CD4-positive, alpha-beta T cell treated with Interleukin-2 at 100 ng/mL for 4 hours (primary cell): ENCODE measurements around the gene RAPH1.

Experiments used
- DNase-seq: peaks from one replicate; pipeline ENCODE4 v3.0.0-alpha.2; 2020; ENCODE audit warnings: low spot score

RAPH1 gene

DNA sequence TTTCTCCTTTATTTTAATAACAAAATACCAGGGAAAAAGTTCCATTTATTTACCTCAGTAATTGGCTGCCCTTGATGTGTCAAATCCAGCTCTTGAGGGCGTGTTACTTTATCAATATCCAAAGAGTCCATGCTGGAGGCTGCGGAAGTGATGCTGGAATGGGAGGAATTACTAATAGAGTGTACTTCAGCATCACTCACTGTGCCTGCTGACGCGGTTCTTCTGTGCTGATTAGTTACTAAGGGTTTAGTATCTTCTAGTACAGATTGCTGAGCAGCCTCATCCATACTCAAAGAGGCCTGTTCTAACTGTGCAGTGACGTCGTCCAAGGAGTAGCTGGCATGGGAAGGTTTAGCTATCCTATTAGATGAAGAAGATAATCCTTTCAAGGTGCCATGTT is 45.6 kb downstream of the RAPH1 start:
- DNase-seq: no peak

DNA sequence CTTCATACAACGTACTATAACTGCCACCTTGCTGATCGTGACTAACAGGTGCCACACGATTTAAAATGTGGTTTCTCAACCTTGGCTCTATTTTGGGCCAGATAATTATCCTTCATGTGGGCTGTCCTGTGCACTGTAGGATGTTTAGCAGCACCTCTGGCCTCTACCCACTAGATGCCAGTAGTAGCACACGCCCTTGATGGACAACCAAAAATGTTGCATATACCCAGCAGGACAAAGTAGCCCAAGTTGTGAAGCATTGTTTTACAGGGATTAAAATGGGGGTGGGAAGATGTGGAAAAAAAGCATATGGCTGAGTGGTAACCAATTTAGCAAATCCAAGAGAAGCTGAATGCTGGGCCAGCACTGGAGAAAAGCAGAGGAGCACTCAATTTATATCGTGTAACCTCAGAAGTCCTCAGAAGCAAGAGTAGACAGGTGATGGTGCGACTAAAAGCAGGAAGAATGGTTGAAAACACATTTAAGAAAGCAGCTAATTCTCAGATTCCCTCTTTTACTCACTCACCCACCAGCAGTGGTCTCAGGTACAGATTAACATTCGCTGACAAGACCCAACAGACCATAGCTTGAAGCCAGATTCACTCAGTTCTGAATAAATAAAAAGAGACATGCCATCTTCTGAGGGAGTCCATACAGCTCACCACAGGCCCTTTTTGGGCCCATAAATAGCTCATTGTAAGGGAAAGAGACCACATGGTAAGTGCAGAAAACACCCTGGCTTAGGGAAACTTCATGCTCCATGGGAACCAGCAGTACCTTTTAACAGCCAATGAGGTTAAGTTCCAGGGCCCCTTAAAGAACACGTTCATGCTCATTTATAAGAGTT is 50.6 kb downstream of the RAPH1 start:
- peak; percentile 65 for DNase-seq

- no peak for DNase-seq
These were observed 54.5 kb downstream of the RAPH1 start for GRCh38 chr2:203480623-203481022.

DNA sequence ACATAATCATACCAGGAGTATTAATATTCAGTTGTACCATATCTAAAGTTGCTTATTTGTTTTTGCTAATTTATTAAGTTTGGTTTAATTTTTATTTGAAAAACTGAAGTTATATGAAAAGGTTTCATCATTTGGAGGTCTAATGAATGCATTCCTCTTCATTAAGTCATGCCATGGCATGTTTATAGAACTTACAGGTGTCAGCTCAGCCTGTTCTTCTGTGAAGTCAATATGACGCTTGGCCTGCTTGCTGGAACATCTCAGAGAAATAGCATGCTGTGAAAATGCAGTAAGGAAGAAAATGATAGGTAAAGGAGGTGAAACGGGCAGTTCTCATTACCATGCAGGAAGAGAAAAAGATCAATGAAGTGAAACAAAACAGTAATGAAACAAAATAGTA is 58.2 kb downstream of the RAPH1 start:
- DNase-seq: no peak

GRCh38 chr2:203471323-203471722 is 63.8 kb downstream of the RAPH1 start:
- DNase-seq: no peak

GRCh38 chr2:203470371-203470770 is 64.7 kb downstream of the RAPH1 start:
- DNase-seq: no peak

DNA sequence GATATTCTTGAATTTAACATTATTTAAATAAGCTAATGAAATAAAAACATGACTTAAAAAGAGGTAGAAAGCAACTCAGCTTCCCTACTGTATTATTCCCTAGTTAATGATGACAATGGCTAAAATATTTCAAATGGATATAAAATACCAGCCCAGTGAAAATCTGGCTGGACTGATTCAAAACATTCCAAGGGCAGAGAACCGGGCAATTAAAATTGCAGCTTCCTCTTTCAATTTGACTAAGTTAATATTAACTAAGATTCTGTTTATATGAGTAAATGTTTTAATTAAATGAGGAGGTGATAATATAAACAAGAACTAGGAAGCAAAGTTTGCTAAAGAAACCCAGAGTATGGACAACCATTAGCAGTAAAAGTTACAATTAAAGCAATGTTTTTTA is 65.6 kb downstream of the RAPH1 start:
- no peak for DNase-seq

DNA sequence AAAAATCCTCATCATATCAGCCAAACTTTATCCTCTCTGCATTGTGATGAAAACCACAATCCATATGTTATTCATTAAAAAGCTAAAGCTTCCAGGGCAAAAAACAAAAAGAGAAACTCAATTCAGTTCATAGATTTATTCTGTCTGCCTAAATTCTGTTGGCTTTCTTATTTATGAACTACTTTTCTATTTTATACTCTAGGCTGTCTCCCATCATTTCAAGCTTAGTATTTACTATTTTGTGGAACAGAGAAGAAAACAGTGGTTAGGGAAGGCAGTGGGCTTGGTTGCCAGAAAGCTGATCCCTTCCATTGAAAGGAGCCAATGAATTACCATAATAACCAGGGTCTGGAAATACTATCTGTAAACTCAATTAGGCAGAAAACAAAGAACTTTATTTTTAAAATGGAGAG is 71.8 kb downstream of the RAPH1 start:
- no peak for DNase-seq

- no peak for DNase-seq
These were observed 72.8 kb downstream of the RAPH1 start for GRCh38 chr2:203462308-203462707.

DNA sequence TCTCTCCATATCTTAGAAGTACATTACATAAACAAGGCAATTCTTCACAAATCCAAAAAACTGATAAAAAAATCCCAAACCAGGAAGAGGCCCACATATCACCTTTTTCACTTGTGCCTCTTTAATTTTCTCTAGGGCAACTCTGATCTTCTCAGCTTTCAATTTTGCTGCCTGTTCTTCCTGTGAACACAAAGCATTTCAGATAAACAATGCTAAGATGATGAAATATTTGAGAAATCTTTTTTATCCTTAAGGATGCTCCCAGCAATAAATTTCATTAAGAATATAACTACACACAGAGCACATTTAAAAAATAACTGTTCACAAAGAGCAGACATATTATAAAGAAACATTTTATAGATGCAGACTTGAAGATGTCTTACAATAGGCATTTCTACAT is 73.4 kb downstream of the RAPH1 start:
- no peak for DNase-seq

DNA sequence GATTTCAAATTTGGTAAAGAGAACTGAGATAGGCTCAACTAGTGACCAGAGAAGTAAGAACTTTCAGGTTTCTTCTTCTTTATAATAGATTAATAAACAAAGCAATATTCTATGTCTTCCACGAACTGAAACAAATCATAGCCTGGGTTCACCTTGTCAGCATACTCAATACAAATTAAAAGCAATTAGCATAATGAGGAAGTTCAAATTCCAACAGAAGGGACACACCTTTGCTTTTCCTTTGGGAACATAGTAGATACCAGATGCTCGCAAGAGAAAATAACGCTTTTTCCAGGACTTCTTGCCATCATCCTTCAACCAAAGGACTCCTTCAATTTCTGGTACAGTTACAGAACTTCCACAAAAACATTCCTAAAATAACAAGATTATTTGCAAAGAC is 79.9 kb downstream of the RAPH1 start:
- no peak for DNase-seq

- DNase-seq: peak; percentile 53
These were observed 81.1 kb downstream of the RAPH1 start for GRCh38 chr2:203453858-203454451.

- no peak for DNase-seq
These were observed 83.4 kb downstream of the RAPH1 start for GRCh38 chr2:203451689-203452088.

- no peak for DNase-seq
These were observed 84.1 kb downstream of the RAPH1 start for GRCh38 chr2:203451011-203451410.

GRCh38 chr2:203450561-203450960 is 84.5 kb downstream of the RAPH1 start:
- DNase-seq: no peak

- no peak for DNase-seq
These were observed 88.3 kb downstream of the RAPH1 start for GRCh38 chr2:203446780-203447179.

DNA sequence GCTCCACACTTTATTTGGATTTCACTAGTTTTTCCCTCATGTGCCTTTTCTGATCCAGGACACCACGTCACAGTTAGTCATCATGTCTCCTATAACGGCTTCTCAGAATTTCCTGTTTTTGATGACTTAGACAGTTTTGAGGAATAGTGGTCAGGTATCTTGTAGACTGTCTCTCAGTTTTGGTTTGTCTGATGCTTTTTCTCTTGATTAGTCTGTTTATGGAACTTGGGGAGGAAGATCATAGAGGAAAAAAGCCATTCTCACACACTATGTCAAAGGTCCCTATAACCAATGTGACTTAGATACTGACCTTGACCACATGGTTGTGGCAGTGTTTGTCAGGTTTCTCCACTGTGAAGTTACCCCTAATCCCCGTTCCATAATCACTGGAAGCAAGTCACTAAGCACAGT is 89.0 kb downstream of the RAPH1 start:
- DNase-seq: no peak

DNA sequence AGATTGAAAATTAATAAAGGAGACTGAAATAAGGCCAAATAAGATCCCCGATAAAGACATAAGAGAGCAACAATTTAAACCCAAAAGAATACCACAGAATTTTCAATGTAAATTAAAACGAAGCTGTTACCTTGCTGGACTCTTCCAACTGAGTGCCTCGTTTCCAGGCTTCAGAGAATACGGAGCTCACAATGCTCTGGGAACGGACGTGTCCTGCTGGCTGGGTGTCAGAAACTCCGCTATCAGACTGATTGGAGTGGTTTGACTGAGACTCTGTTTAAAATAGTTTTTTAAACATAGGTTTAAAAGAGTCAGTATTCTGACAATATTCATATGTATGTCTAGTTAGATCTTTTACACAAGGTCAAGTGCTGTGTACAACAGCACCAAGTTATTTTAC is 90.4 kb downstream of the RAPH1 start:
- DNase-seq: no peak

DNA sequence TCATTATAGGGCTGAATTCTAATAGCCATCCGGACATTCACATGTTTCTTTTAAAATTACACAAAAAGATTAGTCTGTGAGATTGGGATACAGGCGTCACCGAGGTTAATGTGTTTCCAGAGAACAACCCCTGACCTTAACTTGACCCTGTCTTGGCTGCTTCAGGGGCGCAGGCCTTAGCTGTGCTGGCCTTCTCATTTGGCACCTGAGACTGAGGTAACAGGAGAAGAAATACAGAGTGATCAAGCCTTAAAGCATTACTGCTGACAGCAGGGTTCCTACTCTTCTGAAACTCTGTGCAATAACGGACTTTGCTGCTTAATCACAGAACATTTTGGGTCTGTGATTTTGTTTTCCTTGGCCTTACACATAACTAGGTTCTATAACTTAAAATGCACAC is 92.6 kb downstream of the RAPH1 start:
- no peak for DNase-seq

GRCh38 chr2:203441463-203441862 is 93.6 kb downstream of the RAPH1 start:
- no peak for DNase-seq

DNA sequence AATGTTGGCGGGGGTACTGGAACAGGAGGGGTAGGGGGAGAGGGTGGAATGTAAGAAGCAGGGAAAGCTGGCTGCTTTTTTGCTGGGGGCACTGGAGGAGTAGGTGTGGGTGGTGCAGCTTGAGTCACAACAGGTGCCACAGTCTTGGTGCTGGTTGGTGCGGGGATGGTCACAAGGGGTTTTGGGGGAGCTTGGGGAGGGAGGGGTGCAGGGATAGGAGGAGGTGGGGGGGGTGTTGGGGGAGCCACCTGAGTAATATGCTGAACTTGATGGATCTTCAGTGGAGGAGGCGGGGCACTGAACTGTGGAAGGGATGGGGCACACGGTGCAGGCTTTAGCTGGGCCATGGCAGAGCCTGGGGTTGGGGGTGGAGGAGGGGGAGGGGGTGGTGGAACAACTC is 94.4 kb downstream of the RAPH1 start:
- DNase-seq: no peak

GRCh38 chr2:203438528-203438927 is 96.6 kb downstream of the RAPH1 start:
- DNase-seq: no peak

DNA sequence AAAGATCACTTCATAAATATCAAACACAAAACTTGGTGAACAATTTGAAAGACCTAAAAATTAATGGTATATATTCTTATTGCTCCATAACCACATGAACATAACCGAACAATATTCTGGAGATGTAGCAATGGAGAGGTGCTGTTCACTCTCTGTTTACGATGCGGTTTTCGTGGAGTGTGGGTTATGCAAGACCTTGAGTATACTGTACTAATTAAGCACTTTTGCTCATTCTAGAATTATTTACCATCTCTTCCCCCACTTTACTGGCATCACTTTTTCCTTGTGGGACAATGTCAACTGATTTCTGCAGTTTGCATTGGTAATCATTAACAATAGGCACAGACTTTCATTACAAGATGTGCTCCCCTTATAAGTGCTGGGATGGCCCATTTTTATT is 97.6 kb downstream of the RAPH1 start:
- no peak for DNase-seq

DNA sequence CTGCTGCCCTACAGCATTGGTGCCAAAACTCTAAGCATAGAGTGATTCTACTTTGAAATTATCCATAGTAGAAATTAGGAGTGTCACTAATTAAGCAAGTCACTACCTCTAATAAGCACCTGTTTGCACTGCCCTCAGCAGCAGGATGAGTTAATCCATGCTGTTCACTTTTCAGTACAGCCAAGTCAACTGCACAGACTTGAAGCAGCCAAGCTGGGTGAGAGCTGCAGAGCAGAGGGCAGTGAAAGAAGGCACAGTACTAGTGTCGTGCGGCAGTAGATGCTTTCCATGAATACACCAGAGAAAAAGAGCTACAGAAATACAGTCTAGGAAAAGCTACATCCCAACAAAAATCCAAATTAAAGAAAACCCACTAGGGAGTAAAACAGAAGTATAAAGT is 98.6 kb downstream of the RAPH1 start:
- DNase-seq: no peak
